GM19099 (cell line): Measurements from ENCODE around the gene ARHGAP8.

ENCODE experiments used
- POLR2A ChIP-seq: IDR thresholded peaks from 3 replicates; pipeline ENCODE4 v1.6.1; 2011; ENCODE audit warnings: low read depth; ENCODE audit not compliant: insufficient read length; ENCODE audit errors: extremely low read depth

ARHGAP8 gene

GRCh38 chr22:44895296-44896055 lies 143.1 kb downstream of the ARHGAP8 start:
- TF ChIP-seq POLR2A: no peak

- TF ChIP-seq POLR2A: no peak
Measured at GRCh38 chr22:44898236-44898635, 145.9 kb downstream of the ARHGAP8 start.

- no peak for TF ChIP-seq POLR2A
Measured at GRCh38 chr22:44901301-44901700, 148.9 kb downstream of the ARHGAP8 start.

- no peak for TF ChIP-seq POLR2A
Measured at GRCh38 chr22:44906248-44906936, 154.0 kb downstream of the ARHGAP8 start.

GRCh38 chr22:44906999-44907644 lies 154.7 kb downstream of the ARHGAP8 start:
- TF ChIP-seq POLR2A: no peak

- no peak for TF ChIP-seq POLR2A
Measured at GRCh38 chr22:44907765-44908737, 155.7 kb downstream of the ARHGAP8 start.

- no peak for TF ChIP-seq POLR2A
Measured at GRCh38 chr22:44909241-44909640, 156.9 kb downstream of the ARHGAP8 start.
